Measurements from ENCODE around the gene SAV1. TPM values are rescaled to one million over a fixed set of nuclear protein-coding genes. Genes with fewer than 3 reads are reported as not detected.

The SAV1 gene
- total and polyA plus RNA-seq, 10 of the 15 experiments (the other 5 are each of a cell fraction or from before 2014, with no cell fraction given) = 10.1 to 29.1 (median 20.4) TPM

DNA sequence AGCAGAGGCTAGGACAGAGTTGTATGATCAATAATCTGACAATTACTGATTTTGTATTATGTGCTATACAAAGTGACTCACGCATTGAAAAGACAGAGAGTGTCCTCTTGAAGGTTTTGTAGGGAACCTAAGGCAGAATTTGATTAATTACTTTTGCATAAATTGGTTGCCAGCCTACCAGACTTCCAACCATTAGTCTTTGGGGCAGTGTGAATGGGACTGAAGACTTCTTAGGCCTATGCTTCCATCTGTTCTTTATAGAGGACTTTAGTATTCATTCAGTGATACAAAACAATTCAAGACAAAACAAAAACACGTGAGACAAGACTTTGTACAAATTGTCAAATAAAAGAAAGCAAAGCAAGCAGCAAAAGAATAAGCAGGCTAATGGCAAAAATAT, 61.6 kb downstream of the SAV1 start:
- DNase-seq (ENCODE audit: low read depth, low spot score) (no peak), FAIRE-seq (no peak), ATAC-seq (no peak)
- no peak overlapping the region for H3K9ac ChIP-seq (ENCODE audit: control insufficient read depth, insufficient read depth, low read length)
- no peak overlapping the region for H2AFZ ChIP-seq (ENCODE audit: control insufficient read depth, low read depth, low read length)
- SMC1A ChIA-PET (ENCODE audit: uncharacterized antibody, unreplicated experiment) = interaction anchor here (0.5 to 1.9 kb wide), 8 partner anchors 9 to 315 kb away, joined by 3 to 11 read pairs (median 5); no protein-coding TSS in a partner anchor
- no peaks in the 10 kb centered on the region for H3K9me3 ChIP-seq (replicated peaks; ENCODE audit: control insufficient read depth, insufficient read depth, low read length)
- in situ Hi-C loops (cut with MboI) (loop anchor here (25.0 kb wide), 1 partner anchor 256 kb away; the partner anchor contains the start of gene ABHD12B), intact Hi-C loops (cut with micrococcal nuclease; ENCODE audit: unreplicated experiment) (no loop called here)
- H4K20me1 ChIP-seq (ENCODE audit: control insufficient read depth, insufficient read depth) = no peaks in the 10 kb centered on the region
- no peaks in the 10 kb centered on the region; a peak in 1 of 4 replicates for H3K27me3 ChIP-seq (replicated peaks in 1 of 2; ENCODE audit: control insufficient read depth in 2 of 2, insufficient read depth in 2 of 2, low read length in 1 of 2)
- no peak overlapping the region for H3K4me2 ChIP-seq (ENCODE audit: control insufficient read depth, insufficient read depth)
- no peak overlapping the region for H3K4me3 ChIP-seq
- no peaks in the 10 kb centered on the region for H3K79me2 ChIP-seq (ENCODE audit: control insufficient read depth, insufficient read depth, low read length)
- TF ChIP-seq STAT1 (conservative IDR thresholded peaks at IDR 0.05) = no peak
- CTCF ChIA-PET = interaction anchor here (1.0 to 5.0 kb wide), 9 partner anchors 13 to 254 kb away, joined by 3 to 31 read pairs (median 8); no protein-coding TSS in a partner anchor
- WGBS (ENCODE audit: insufficient coverage, insufficient replicate concordance, low lambda C conversion rate, missing lambda C conversion rate) = 56% methylated on average over 2 of the region's 2 CpGs
- H3K4me1 ChIP-seq (ENCODE audit: control insufficient read depth, insufficient read depth, low read length) = no peaks in the 10 kb centered on the region
- H3K36me3 ChIP-seq (ENCODE audit: control insufficient read depth in 2 of 2, insufficient read depth in 2 of 2, low read length in 1 of 2) = no peaks in the 10 kb centered on the region
- POLR2A ChIA-PET = interaction anchor here (1.6 kb wide), 1 partner anchor 10 kb away, joined by 4 read pairs; no protein-coding TSS in a partner anchor
- H3K27ac ChIP-seq (ENCODE audit: control insufficient read depth, insufficient read depth) = no peak overlapping the region
- RAD21 ChIA-PET (ENCODE audit: unreplicated experiment) = interaction anchor here (0.9 to 2.1 kb wide), 6 partner anchors 109 to 256 kb away, joined by 3 to 13 read pairs (median 5); no protein-coding TSS in a partner anchor
- BruUV-seq (replicated peaks) = no TSS peak

DNA sequence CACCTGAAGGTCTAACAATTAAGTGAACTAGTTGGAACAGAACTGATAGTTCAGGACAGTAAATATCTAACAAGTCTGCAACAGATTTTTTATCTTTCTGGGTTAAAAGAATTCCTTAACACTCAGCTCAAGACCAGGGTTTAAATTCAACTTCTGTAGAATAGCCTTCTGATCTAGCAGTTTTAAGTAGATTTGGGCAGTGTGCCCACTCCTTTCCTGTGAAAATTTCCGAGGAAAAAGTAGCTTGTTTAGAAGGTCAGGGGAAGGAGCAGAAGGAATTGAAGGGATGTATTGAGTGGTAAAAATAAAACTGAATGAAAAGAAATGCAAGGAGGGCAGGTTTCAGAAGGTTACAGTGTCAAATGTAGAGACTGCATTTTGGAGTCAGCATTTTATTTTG, 62.3 kb downstream of the SAV1 start:
- POLR2A ChIA-PET = interaction anchor here (1.6 kb wide), 1 partner anchor 10 kb away, joined by 4 read pairs; no protein-coding TSS in a partner anchor
- Histone ChIP-seq H3K36me3 (ENCODE audit: control insufficient read depth in 2 of 2, insufficient read depth in 2 of 2, low read length in 1 of 2) (no peaks in the 10 kb centered on the region), H3K9me3 (replicated peaks; ENCODE audit: control insufficient read depth, insufficient read depth, low read length) (no peaks in the 10 kb centered on the region), H3K27ac (ENCODE audit: control insufficient read depth, insufficient read depth) (no peak overlapping the region), H3K79me2 (ENCODE audit: control insufficient read depth, insufficient read depth, low read length) (no peaks in the 10 kb centered on the region), H3K27me3 (replicated peaks in 1 of 2; ENCODE audit: control insufficient read depth in 2 of 2, insufficient read depth in 2 of 2, low read length in 1 of 2) (no peaks in the 10 kb centered on the region; a peak in 1 of 4 replicates), H3K4me1 (ENCODE audit: control insufficient read depth, insufficient read depth, low read length) (no peaks in the 10 kb centered on the region), H3K4me2 (ENCODE audit: control insufficient read depth, insufficient read depth) (no peak overlapping the region), H3K4me3 (no peak overlapping the region), H2AFZ (ENCODE audit: control insufficient read depth, low read depth, low read length) (no peak overlapping the region), H4K20me1 (ENCODE audit: control insufficient read depth, insufficient read depth) (no peaks in the 10 kb centered on the region), H3K9ac (ENCODE audit: control insufficient read depth, insufficient read depth, low read length) (no peak overlapping the region)
- in situ Hi-C loops (cut with MboI) = loop anchor here (25.0 kb wide), 1 partner anchor 257 kb away; the partner anchor contains the start of gene ABHD12B
- BruUV-seq (replicated peaks) = no TSS peak
- intact Hi-C loops (cut with micrococcal nuclease; ENCODE audit: unreplicated experiment) = no loop called here
- FAIRE-seq (no peak), ATAC-seq (no peak), DNase-seq (ENCODE audit: low read depth, low spot score) (no peak)
- RAD21 ChIA-PET (ENCODE audit: unreplicated experiment) = interaction anchor here (0.9 to 2.1 kb wide), 4 partner anchors 109 to 256 kb away, joined by 3 to 7 read pairs (median 5); no protein-coding TSS in a partner anchor
- SMC1A ChIA-PET (ENCODE audit: uncharacterized antibody, unreplicated experiment) = interaction anchor here (0.7 to 1.8 kb wide), 6 partner anchors 10 to 255 kb away, joined by 3 to 8 read pairs (median 6); no protein-coding TSS in a partner anchor
- CTCF ChIA-PET = interaction anchor here (0.6 to 5.0 kb wide), 9 partner anchors 11 to 255 kb away, joined by 3 to 31 read pairs (median 5); no protein-coding TSS in a partner anchor
- 6% methylated on average over 1 of the region's 1 CpG for WGBS (ENCODE audit: insufficient coverage, insufficient replicate concordance, low lambda C conversion rate, missing lambda C conversion rate)
- TF ChIP-seq EP300 (IDR thresholded peaks at IDR 0.05; ENCODE audit: borderline replicate concordance in 1 of 2, control insufficient read depth in 1 of 2, low read depth in 2 of 2, low read length in 2 of 2) (no peak), IKZF2 (IDR thresholded peaks at IDR 0.05) (no peak), YBX1 (IDR thresholded peaks at IDR 0.05) (no peak), WRNIP1 (IDR thresholded peaks at IDR 0.05; ENCODE audit: borderline replicate concordance, low read depth, low read length) (no peak), POLR2AphosphoS5 (IDR thresholded peaks at IDR 0.05; ENCODE audit: low read length) (no peak), POLR2AphosphoS2 (IDR thresholded peaks at IDR 0.05; ENCODE audit: low read depth, low read length) (no peak), SPI1 (IDR thresholded peaks at IDR 0.05; ENCODE audit: borderline replicate concordance, insufficient read depth, low read depth, low read length) (no peak)
- TF ChIP-seq, protein P1, sequence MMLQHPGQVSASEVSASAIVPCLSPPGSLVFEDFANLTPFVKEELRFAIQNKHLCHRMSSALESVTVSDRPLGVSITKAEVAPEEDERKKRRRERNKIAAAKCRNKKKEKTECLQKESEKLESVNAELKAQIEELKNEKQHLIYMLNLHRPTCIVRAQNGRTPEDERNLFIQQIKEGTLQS (IDR thresholded peaks at IDR 0.05; ENCODE audit: borderline replicate concordance, extremely low read depth, low read depth, low read length) = no peak
- TF ChIP-seq, protein P2, sequence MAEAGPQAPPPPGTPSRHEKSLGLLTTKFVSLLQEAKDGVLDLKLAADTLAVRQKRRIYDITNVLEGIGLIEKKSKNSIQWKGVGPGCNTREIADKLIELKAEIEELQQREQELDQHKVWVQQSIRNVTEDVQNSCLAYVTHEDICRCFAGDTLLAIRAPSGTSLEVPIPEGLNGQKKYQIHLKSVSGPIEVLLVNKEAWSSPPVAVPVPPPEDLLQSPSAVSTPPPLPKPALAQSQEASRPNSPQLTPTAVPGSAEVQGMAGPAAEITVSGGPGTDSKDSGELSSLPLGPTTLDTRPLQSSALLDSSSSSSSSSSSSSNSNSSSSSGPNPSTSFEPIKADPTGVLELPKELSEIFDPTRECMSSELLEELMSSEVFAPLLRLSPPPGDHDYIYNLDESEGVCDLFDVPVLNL (IDR thresholded peaks at IDR 0.05; ENCODE audit: low read depth, low read length) = no peak

All from GM12878 (cell line).